Measurements from ENCODE around the gene TLL1.

TLL1 gene

DNA sequence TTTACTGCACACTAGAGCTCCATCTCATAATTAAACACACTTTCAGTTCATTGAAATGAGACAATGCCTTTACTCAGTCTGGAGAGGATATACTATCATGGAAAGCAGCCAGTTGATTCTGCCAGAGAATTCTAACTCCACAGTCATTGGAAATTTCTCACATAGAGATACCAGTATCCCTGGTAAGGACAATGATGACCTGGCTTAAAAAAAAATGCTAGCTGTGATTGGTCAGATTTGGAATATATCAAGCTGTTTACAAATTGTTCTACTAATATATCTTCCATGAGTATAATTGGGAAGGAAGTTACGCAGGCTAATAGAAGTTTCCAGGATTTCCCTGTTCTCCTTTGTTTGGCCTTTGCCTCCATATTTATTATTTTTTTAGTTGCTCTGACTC lies 34.5 kb upstream of the TLL1 start:
- no peak overlapping the region for H3K4me3 ChIP-seq (ENCODE audit: low read depth, low read length)
- DNase-seq (ENCODE audit: low read depth): no peak
- TF ChIP-seq POLR2A (IDR thresholded peaks at IDR 0.05; ENCODE audit: extremely low read depth, insufficient read length) (no peak), MAX (IDR thresholded peaks at IDR 0.05; ENCODE audit: low read depth, low read length) (no peak), MYC (IDR thresholded peaks at IDR 0.05; ENCODE audit: low read depth, low read length) (no peak)
- TF ChIP-seq, protein P1, sequence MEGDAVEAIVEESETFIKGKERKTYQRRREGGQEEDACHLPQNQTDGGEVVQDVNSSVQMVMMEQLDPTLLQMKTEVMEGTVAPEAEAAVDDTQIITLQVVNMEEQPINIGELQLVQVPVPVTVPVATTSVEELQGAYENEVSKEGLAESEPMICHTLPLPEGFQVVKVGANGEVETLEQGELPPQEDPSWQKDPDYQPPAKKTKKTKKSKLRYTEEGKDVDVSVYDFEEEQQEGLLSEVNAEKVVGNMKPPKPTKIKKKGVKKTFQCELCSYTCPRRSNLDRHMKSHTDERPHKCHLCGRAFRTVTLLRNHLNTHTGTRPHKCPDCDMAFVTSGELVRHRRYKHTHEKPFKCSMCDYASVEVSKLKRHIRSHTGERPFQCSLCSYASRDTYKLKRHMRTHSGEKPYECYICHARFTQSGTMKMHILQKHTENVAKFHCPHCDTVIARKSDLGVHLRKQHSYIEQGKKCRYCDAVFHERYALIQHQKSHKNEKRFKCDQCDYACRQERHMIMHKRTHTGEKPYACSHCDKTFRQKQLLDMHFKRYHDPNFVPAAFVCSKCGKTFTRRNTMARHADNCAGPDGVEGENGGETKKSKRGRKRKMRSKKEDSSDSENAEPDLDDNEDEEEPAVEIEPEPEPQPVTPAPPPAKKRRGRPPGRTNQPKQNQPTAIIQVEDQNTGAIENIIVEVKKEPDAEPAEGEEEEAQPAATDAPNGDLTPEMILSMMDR (IDR thresholded peaks at IDR 0.05; ENCODE audit: low read depth, low read length): no peak

DNA sequence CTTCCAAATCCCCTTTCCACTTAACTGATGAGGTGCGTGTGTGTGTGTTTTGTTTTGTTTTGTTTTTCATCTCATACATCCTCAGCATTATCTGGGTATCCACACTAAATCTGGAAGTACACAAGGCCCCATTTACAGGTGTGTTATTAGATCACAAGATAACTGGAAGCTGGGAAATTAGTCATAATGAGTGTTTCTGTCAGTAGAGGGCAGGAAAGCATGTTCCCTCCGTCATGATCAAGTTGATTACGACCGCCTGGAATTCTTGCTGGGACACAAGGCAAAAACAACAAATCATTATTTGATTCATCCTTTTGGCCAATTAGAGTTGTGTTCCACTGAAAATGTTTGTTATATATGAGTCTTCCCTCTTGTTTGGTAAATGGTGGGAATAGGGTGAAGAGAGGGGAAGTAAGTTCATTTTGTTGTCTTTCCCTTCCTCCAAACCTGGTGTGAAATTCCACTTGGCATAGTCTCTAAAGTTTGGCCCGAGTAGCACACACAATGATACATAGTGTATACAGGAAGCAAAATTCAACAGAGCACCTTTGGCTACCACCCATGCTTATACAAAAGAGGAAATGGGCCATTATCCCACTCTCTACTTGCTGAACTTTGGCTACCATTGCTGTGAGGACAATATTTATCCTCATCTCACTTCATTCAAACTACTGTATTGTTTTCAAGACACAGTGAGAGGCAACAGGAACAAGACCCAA lies 33.3 kb upstream of the TLL1 start:
- H3K4me3 ChIP-seq (ENCODE audit: low read depth, low read length): no peak overlapping the region
- no peak for DNase-seq (ENCODE audit: low read depth)
- TF ChIP-seq MYC (IDR thresholded peaks at IDR 0.05; ENCODE audit: low read depth, low read length): no peak
- no peak for TF ChIP-seq MAX (IDR thresholded peaks at IDR 0.05; ENCODE audit: low read depth, low read length)
- TF ChIP-seq, protein P1 (IDR thresholded peaks at IDR 0.05; ENCODE audit: low read depth, low read length): no peak
- TF ChIP-seq POLR2A (IDR thresholded peaks at IDR 0.05; ENCODE audit: extremely low read depth, insufficient read length): no peak

- no peak for DNase-seq (ENCODE audit: low read depth)
- TF ChIP-seq MAX (IDR thresholded peaks at IDR 0.05; ENCODE audit: low read depth, low read length) (no peak), POLR2A (IDR thresholded peaks at IDR 0.05; ENCODE audit: extremely low read depth, insufficient read length) (no peak), MYC (IDR thresholded peaks at IDR 0.05; ENCODE audit: low read depth, low read length) (no peak)
- TF ChIP-seq, protein P1 (IDR thresholded peaks at IDR 0.05; ENCODE audit: low read depth, low read length): no peak
- no peak overlapping the region for H3K4me3 ChIP-seq (ENCODE audit: low read depth, low read length)
Measured at GRCh38 chr4:165842684-165843083, 30.4 kb upstream of the TLL1 start.

DNA sequence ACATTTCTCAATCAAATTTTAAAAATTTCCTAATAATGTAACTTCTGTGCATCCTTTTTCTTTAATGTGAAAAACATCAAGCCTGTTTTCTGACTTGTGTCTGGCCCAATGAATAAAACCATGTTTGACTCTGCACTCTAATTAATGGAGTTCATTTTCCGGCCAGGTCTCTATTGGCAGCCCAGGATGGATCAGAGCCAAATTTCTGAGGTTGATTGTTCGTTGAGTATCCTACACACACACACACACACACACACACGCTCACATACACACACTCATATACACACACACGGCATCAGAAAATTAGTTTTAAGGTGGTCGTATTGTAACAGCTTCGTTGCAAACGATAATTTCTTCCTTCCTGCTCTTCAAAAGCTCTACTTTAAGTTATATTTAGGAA lies 28.9 kb upstream of the TLL1 start:
- no peak for DNase-seq (ENCODE audit: low read depth)
- no peak overlapping the region for H3K4me3 ChIP-seq (ENCODE audit: low read depth, low read length)
- TF ChIP-seq, protein P1 (IDR thresholded peaks at IDR 0.05; ENCODE audit: low read depth, low read length): no peak
- TF ChIP-seq MAX (IDR thresholded peaks at IDR 0.05; ENCODE audit: low read depth, low read length) (no peak), POLR2A (IDR thresholded peaks at IDR 0.05; ENCODE audit: extremely low read depth, insufficient read length) (no peak), MYC (IDR thresholded peaks at IDR 0.05; ENCODE audit: low read depth, low read length) (no peak)

DNA sequence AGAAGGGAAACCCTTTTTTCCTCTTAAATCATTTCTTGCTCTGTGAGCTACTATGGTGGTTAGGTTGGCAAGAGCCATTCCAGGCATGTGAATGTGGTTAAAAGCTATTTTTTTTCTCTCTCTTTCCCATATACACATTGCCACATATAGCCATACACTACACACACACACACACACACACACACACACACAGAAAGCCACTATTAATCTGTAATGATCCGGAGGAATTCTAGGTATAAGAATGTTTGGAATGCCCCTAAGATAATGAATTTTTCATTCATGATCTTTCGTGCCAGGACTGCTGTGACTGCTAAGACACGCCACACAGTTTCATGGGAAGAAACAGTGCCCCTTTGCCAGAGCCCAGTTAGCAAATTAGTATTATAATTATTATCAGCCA lies 21.8 kb upstream of the TLL1 start:
- H3K4me3 ChIP-seq (ENCODE audit: low read depth, low read length): no peak overlapping the region
- TF ChIP-seq, protein P1 (IDR thresholded peaks at IDR 0.05; ENCODE audit: low read depth, low read length): no peak
- no peak for TF ChIP-seq POLR2A (IDR thresholded peaks at IDR 0.05; ENCODE audit: extremely low read depth, insufficient read length)
- no peak for TF ChIP-seq MYC (IDR thresholded peaks at IDR 0.05; ENCODE audit: low read depth, low read length)
- TF ChIP-seq MAX (IDR thresholded peaks at IDR 0.05; ENCODE audit: low read depth, low read length): no peak
- DNase-seq (ENCODE audit: low read depth): no peak
